ENCODE measurements around the gene WDR11.
"Not testable (repeated sequence)": the region's sequence is repeated elsewhere in the genome, so short reads cannot be mapped to it uniquely, and the experiment has no call there.

WDR11 gene

DNA sequence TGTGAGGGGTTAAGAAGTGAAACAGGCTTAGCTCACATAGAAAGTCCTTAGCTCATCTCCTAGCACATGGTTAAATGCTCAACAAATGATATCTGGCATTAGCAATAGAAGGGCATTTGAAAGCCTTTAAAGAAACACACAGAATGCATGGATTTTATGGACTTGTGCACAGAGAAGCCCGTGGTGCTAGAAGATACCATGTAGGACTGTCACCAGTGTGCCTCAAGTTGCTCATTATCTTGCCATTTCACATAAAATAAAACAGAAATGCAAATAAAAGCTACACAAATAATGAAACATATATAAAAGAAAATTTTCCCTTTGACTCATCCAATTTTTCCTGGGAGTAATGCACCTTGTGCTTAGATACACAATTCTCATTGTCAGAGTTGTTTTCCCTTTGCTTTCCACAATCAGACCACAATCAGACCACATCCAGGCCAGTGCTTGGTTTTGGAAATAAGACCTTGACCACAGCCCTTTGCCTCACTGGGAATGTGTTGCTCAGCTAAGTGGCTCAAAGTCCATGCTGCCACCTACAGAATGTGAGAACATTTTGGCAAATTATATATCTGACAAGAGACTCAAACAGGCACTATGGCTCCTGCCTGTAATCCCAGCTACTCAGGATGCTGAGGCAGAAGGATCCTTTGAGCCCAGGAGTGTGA is 9.5 kb upstream of the WDR11 start:
- DNase-seq, result no peak

- DNase-seq, result no peak
Observed at GRCh38 chr10:120854388-120854787, 3.2 kb downstream of the WDR11 start.

GRCh38 chr10:120861178-120861855 is 10.2 kb downstream of the WDR11 start:
- no peak for DNase-seq

DNA sequence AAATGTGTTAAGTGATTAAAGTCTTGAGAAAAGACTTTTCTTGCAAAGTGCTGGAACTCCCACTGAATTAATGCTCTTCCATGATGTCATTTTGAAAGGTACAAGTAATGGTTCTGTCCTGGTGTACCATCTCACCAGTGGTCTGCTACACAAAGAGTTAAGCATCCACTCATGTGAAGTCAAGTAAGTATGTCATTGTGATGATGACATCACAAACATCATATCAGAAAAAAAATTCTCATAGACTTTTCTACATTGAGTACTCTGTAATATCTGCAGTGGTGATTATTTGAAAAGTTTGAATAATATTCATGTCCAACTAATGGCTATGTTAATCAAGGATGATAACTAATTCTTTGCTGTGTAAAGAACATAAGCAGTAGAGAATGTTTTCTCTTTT is 22.6 kb downstream of the WDR11 start:
- DNase-seq, result no peak

- no peak for DNase-seq
Observed at GRCh38 chr10:120883071-120883470, 31.9 kb downstream of the WDR11 start.

DNA sequence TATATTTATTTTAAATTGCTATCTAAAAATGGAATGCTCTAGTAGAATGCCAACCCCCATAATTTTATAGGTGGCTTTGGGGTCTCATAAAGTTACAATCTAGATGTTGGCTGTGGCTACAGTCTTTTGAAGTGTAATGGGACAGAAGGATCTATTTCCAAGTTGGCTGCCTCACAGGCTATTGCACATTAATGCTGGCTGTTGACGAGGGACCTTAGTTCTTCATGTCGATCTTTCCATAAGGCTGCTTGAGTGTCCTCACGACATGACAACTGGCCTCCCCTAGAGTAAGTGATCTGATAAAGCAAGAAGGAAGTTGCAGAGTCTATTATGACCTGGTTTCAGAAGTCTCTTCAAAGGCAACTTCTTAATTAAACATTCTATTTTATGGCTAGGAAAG is 36.3 kb downstream of the WDR11 start:
- DNase-seq, result no peak

- no peak for DNase-seq
Observed at GRCh38 chr10:120891365-120891764, 40.2 kb downstream of the WDR11 start.

DNA sequence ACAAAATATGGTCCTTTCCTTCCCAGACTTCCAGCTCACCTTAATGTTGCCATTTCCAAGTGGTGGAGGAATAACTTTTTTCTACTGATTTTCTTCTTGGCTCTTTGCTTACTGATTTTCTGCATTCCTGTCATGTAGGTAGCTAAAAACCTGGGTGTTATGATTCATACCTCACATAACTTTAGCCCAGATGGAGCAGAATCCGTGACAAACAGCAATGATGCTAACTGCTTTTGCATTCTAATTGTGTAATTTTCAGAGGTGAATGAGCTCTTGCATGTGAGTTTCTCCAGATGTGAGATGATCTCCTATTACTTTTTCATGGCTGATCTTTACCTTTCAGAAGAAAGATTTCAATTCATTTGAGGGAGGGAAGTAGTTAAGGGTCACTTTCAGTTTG is 43.4 kb downstream of the WDR11 start:
- DNase-seq, result no peak

DNA sequence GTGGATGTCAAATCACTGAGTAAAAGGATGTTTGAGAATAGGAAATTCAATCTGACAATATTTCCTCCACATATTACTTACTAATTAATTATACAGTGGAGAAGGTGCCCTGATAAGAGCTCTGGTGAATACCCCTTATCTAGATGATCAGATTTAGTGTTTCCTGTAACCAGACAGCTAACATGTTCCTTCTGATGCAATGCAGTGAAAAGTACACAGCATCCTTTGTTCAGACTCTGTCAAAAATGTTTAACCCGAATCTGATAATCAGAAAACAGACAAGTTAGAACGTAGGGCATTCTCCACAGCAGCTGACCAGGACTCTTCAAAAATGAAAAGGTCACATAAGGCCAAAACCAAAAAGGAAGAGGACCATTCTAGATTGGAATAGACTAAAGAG is 46.2 kb downstream of the WDR11 start:
- DNase-seq, result no peak

- DNase-seq, result no peak
Observed at GRCh38 chr10:120905268-120905667, 54.1 kb downstream of the WDR11 start.

DNA sequence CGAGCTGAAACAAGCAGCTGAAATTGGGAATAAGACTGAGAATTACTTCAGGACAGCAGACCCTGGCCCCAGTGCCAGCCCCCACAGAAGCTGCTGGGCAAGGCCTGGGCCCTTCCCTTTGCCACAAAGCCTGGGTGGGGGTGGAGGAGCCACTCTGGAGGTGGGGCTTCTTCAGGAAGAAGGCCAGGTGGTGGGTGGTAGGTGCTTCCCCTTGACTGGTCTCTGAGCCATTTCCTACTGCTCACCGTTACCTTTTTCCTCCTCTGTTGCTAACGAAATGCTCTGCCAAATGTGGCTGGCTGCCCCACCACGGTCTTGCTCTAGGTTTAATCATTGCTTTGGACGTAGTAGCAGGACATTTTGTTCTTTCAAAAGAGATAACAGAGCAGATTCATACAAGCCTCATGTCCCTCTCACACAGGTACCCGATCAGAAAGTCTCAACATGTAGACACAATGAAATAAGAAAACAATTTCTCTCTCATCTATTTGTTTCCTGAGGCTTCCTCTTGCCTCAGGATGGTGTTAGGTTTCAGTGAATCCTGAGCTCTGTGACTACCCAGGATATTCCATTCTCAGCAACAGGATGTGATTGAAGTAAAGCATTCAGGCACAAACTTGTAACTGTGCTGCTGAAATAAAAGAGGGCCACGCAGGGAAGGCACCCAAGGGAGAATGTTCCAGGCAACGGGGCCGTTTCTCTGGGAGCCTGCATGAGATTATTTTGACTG is 66.5 kb downstream of the WDR11 start:
- no peak for DNase-seq

DNA sequence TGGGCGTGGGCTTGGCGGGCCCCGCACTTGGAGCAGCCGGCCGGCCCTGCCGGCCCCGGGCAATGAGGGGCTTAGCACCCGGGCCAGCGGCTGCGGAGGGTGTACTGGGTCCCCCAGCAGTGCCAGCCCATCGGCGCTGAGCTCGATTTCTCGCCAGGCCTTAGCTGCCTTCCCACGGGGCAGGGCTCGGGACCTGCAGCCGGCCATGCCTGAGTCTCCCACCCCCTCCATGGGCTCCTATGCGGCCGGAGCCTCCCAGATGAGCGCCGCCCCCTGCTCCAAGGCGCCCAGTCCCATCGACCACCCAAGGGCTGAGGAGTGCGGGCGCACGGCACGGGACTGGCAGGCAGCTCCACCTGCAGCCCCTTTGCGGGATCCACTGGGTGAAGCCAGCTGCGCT is 72.7 kb downstream of the WDR11 start:
- not testable (repeated sequence) for DNase-seq

DNA sequence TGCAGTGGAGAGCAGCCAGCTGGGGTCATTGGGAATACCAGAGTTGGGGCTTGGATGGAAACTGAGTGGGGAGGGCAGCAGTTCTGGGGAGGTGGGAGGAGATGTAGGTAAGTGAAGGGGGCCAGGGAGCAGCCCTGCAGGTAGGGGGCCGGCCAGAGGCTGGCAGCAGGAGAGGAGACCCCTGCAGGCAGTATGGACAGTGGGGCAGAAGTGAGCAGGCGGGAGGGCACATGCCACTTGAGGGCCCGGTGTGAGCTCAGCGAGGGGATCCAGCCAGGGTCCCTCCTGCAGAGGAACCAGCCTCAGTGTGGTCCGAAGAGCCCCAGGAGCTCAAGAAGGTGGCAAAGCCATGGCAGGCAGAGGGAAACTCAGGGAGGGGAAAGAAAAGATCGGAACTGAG is 75.4 kb downstream of the WDR11 start:
- DNase-seq, result no peak

DNA sequence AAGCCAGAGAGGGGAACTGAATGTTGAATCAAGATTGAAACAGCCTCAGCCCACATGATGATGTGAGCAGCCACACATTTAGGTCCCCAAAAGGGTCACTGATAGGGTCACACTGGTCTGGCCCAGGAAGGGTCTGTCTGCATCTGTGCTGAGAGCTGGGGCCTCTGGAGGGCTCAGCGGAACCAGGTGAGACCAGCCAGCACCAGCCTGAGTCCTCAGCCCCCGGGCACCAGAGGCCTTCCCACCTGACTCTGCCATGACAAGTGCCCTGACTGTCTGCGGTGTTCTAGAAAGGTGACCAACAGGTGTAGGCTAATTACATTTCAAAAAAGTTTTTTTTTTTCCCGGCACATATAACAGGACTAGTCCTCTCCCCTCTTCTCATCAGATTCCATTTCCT is 76.2 kb downstream of the WDR11 start:
- no peak for DNase-seq

DNA sequence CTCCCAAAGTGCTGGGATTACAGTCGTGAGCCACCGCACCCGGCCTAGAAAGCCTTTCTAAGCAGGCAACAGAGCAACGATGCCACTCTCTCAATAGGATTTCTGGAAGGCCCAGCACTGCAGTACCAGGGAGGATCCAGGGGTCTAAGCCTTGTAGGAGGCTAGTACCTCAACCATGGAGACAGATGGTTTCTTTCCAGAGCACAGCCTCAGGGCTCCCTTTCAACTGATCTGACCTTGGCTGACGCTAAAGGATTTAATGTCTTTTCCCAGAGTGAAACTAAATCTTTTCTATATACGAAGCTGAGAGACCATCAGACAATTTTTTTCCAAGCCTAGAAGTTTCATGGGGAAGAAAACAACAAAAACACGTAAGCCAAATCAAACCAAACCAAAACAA is 78.0 kb downstream of the WDR11 start:
- no peak for DNase-seq

- no peak for DNase-seq
Observed at GRCh38 chr10:120931423-120931822, 80.3 kb downstream of the WDR11 start.

- DNase-seq, result no peak
Observed at GRCh38 chr10:120931999-120932398, 80.8 kb downstream of the WDR11 start.

- DNase-seq, result no peak
Observed at GRCh38 chr10:120938822-120939221, 87.7 kb downstream of the WDR11 start.

DNA sequence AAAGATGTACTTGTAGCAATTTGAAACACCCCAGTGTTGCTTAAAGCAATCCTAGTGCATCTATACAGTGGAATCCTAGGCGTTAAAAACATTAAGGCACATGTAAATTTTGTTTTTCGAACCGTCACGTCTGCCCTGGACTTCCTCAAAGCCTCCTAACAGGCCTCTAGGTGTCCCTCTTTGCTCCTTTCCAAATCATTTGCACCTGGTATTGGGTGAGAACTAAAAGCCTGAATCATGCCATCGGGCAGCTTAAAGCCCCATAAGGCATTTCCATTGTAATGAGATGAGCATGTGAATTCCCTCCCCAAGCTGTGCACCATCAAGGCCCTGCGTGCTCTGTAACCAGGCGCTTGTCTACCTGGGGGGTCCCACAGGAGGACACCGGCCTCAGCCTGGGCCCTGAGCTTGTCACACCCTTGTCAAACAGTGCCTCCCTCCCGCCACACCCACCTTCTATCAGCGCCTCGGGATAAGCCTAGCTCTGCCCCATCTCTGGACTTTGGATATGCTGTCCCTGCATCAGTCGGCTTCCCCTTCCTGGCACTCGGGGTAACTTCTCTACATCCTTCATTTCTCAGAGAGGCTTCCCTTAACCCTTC is 89.2 kb downstream of the WDR11 start:
- DNase-seq, result no peak

- no peak for DNase-seq
Observed at GRCh38 chr10:120941501-120941900, 90.3 kb downstream of the WDR11 start.

DNA sequence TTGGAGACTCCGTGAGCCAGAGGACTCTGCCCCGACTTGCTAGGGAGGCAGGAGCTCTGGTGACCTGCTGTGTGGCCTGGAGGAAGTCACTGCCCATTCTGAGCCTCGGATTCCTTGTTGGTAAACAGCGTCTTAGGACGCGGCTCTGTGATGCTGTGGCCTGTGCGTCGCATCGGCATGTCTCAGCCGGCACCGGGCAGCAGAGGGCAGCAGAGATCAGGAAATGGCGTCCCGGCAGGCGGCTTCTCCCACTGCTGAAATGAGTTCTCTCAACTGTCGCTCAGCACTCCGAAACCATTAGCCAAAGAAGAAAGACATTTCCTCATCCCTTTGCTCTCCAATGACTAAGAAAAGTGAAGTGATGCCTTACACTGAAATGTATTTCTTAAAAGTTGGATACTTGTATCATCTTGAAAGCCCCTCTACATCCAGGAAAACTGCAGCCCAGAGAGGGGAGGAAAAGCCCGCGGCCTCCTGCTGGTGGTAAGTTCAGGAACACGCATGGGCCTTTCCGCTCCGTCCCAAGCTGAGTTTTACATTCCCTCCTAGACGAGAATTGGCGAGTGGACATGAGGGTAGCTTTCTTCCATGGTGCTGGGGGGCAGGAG is 91.7 kb downstream of the WDR11 start:
- DNase-seq, result no peak

DNA sequence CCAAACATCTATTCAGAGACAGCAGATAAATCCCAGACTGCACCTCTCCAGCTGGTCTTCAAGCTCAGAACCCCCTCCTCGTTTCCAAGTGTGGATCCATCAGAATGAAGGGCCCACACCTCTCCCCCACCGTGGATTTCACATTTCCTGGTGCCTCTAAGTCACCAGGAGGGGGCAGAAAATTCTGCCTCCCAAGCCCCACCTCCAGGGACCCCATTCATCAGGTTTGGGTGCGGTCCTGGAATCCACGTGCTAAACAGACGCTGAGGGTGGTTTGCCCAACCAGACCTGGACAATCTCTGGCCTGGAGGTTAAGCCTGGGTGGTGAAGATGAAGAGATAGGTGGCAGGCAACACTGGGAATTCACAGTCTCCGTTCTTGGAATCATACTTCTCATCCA is 92.4 kb downstream of the WDR11 start:
- no peak for DNase-seq

- no peak for DNase-seq
Observed at GRCh38 chr10:120944586-120945125, 93.5 kb downstream of the WDR11 start.

Measured in NCI-H774 (cell line).